ENCODE measurements around the gene MPZL3.

- TF ChIP-seq CTCF (conservative IDR thresholded peaks at IDR 0.05) (no peak), ZFX (IDR thresholded peaks at IDR 0.05) (no peak)
These were observed 45.1 kb downstream of the MPZL3 start for GRCh38 chr11:118207079-118207478.
